ENCODE data around the gene FRMD4B. TPM values are rescaled to one million over a fixed set of nuclear protein-coding genes. Genes with fewer than 3 reads are reported as not detected.
"Not testable (repeated sequence)": the region's sequence is repeated elsewhere in the genome, so short reads cannot be mapped to it uniquely, and the experiment has no call there.

The FRMD4B gene
- total RNA-seq, 2 experiments from 2014 or later = not detected

- BruUV-seq (replicated peaks) = no TSS peak
- H3K4me3 ChIP-seq (ENCODE audit: low read depth, low read length, poor library complexity, severe bottlenecking) = no peak overlapping the region
- no peaks in the 10 kb centered on the region for H3K4me1 ChIP-seq (ENCODE audit: insufficient read depth, low read length, poor library complexity, severe bottlenecking)
- no peak for DNase-seq (ENCODE audit: low spot score)
- H3K79me2 ChIP-seq (ENCODE audit: insufficient read depth, low read depth, low read length) = no peaks in the 10 kb centered on the region
- no peaks in the 10 kb centered on the region for H3K9me3 ChIP-seq (ENCODE audit: low read length)
- no peaks in the 10 kb centered on the region for H3K9me2 ChIP-seq (ENCODE audit: insufficient read depth, low read length)
- intact Hi-C loops (cut with micrococcal nuclease; ENCODE audit: unreplicated experiment) = no loop called here
- CTCF ChIA-PET (ENCODE audit: unreplicated experiment) = no interaction called here
- no peak overlapping the region for H3K27ac ChIP-seq (ENCODE audit: low read depth, low read length, poor library complexity, severe bottlenecking)
- no peak for TF ChIP-seq EZH2phosphoT487 (IDR thresholded peaks at IDR 0.05; ENCODE audit: borderline replicate concordance, low read depth, low read length)
- TF ChIP-seq, protein P1, sequence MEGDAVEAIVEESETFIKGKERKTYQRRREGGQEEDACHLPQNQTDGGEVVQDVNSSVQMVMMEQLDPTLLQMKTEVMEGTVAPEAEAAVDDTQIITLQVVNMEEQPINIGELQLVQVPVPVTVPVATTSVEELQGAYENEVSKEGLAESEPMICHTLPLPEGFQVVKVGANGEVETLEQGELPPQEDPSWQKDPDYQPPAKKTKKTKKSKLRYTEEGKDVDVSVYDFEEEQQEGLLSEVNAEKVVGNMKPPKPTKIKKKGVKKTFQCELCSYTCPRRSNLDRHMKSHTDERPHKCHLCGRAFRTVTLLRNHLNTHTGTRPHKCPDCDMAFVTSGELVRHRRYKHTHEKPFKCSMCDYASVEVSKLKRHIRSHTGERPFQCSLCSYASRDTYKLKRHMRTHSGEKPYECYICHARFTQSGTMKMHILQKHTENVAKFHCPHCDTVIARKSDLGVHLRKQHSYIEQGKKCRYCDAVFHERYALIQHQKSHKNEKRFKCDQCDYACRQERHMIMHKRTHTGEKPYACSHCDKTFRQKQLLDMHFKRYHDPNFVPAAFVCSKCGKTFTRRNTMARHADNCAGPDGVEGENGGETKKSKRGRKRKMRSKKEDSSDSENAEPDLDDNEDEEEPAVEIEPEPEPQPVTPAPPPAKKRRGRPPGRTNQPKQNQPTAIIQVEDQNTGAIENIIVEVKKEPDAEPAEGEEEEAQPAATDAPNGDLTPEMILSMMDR (conservative IDR thresholded peaks at IDR 0.05; ENCODE audit: low read length) = no peak
- POLR2A ChIA-PET = no interaction called here
- H2AFZ ChIP-seq (ENCODE audit: low read length) = no peak overlapping the region
- H3K36me3 ChIP-seq (ENCODE audit: insufficient read depth, low read length) = no peaks in the 10 kb centered on the region
- no peak overlapping the region for H3K4me2 ChIP-seq (ENCODE audit: low read length)
- no peaks in the 10 kb centered on the region; the same call in 1 of the 2 replicates for H4K20me1 ChIP-seq (ENCODE audit: insufficient read depth, low read length)
Measured at GRCh38 chr3:69272556-69272955, 113.3 kb downstream of the FRMD4B start.

DNA sequence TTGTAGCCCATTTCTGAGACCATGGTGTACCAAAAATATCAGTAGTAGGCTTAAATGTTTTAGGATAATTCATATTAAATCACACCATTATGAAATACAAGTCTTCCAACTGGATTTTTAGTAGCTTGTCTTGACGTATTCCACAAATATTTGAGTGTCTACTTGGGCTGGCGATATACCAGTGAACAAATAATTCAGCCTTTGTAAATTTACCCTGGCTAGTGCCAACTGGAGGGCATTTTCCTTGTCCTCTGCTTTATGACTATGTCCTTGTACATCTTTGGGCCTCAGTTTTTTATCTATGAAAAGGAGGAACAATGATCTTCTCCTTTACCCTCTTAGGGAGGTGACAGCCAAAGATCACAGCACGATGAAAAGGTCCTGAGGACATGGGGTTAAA, 114.8 kb downstream of the FRMD4B start:
- TF ChIP-seq EZH2phosphoT487 (IDR thresholded peaks at IDR 0.05; ENCODE audit: borderline replicate concordance, low read depth, low read length) = no peak
- TF ChIP-seq, protein P1 (conservative IDR thresholded peaks at IDR 0.05; ENCODE audit: low read length) = no peak
- intact Hi-C loops (cut with micrococcal nuclease; ENCODE audit: unreplicated experiment) = no loop called here
- no peak for DNase-seq (ENCODE audit: low spot score)
- Histone ChIP-seq H4K20me1 (ENCODE audit: insufficient read depth, low read length) (no peaks in the 10 kb centered on the region; the same call in 1 of the 2 replicates), H3K4me2 (ENCODE audit: low read length) (no peak overlapping the region), H3K9me2 (ENCODE audit: insufficient read depth, low read length) (no peaks in the 10 kb centered on the region), H3K27ac (ENCODE audit: low read depth, low read length, poor library complexity, severe bottlenecking) (no peak overlapping the region), H3K4me3 (ENCODE audit: low read depth, low read length, poor library complexity, severe bottlenecking) (no peak overlapping the region), H3K36me3 (ENCODE audit: insufficient read depth, low read length) (no peaks in the 10 kb centered on the region), H3K9me3 (ENCODE audit: low read length) (no peaks in the 10 kb centered on the region), H3K79me2 (ENCODE audit: insufficient read depth, low read depth, low read length) (no peaks in the 10 kb centered on the region), H2AFZ (ENCODE audit: low read length) (no peak overlapping the region), H3K4me1 (ENCODE audit: insufficient read depth, low read length, poor library complexity, severe bottlenecking) (no peaks in the 10 kb centered on the region)
- ChIA-PET POLR2A (no interaction called here), CTCF (ENCODE audit: unreplicated experiment) (no interaction called here)
- BruUV-seq (replicated peaks) = no TSS peak

DNA sequence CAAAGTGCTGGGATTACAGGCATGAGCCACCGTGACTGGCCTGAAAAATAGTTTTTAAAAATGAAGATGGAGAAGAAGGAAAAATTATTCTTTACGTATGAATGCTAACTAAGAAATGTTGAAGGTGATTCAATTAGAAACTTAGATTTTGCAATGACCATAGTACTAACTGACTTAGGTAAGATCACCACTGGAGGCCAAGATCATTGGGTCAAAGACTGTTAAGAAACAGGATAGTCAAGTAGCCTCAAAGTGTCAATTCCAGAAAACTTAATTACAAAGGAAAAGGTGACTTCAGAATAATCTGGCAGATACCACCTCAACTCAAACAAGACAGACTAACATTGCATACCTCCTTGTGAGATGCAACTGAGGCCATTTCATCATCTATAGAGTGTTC, 119.3 kb downstream of the FRMD4B start:
- Histone ChIP-seq H3K79me2 (ENCODE audit: insufficient read depth, low read depth, low read length) (no peaks in the 10 kb centered on the region), H3K4me1 (ENCODE audit: insufficient read depth, low read length, poor library complexity, severe bottlenecking) (no peaks in the 10 kb centered on the region), H3K36me3 (ENCODE audit: insufficient read depth, low read length) (no peaks in the 10 kb centered on the region), H3K9me2 (ENCODE audit: insufficient read depth, low read length) (no peaks in the 10 kb centered on the region), H3K4me3 (ENCODE audit: low read depth, low read length, poor library complexity, severe bottlenecking) (no peak overlapping the region), H3K4me2 (ENCODE audit: low read length) (no peak overlapping the region), H3K27ac (ENCODE audit: low read depth, low read length, poor library complexity, severe bottlenecking) (no peak overlapping the region), H3K9me3 (ENCODE audit: low read length) (no peaks in the 10 kb centered on the region), H2AFZ (ENCODE audit: low read length) (no peak overlapping the region), H4K20me1 (ENCODE audit: insufficient read depth, low read length) (no peaks in the 10 kb centered on the region; the same call in 1 of the 2 replicates)
- ChIA-PET POLR2A (no interaction called here), CTCF (ENCODE audit: unreplicated experiment) (no interaction called here)
- no TSS peak for BruUV-seq (replicated peaks)
- TF ChIP-seq, protein P1 (conservative IDR thresholded peaks at IDR 0.05; ENCODE audit: low read length) = no peak
- TF ChIP-seq EZH2phosphoT487 (IDR thresholded peaks at IDR 0.05; ENCODE audit: borderline replicate concordance, low read depth, low read length) = no peak
- DNase-seq (ENCODE audit: low spot score) = no peak
- intact Hi-C loops (cut with micrococcal nuclease; ENCODE audit: unreplicated experiment) = no loop called here

DNA sequence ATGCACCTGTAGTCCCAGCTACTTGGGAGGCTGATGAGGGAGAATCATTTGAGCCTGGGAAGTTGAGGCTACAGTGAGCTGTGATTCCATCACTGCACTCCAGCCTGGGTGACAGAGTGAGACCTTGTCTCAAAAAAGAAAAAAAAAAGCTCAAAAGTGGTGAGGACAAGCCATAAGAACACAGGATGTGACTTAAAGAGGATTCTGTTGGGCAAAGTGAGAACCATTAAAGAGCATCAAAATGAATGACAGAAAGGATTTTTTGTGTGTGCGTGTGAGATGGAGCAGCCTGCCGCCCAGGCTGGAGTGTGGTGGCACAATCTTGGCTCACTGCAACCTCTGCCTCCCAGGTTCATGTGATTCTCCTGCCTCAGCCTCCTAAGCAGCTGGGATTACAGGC, 119.8 kb downstream of the FRMD4B start:
- DNase-seq (ENCODE audit: low spot score); H4K20me1 ChIP-seq (ENCODE audit: insufficient read depth, low read length); H3K4me3 ChIP-seq (ENCODE audit: low read depth, low read length, poor library complexity, severe bottlenecking); H3K27ac ChIP-seq (ENCODE audit: low read depth, low read length, poor library complexity, severe bottlenecking); H3K9me2 ChIP-seq (ENCODE audit: insufficient read depth, low read length); H3K9me3 ChIP-seq (ENCODE audit: low read length); POLR2A ChIA-PET; intact Hi-C loops (cut with micrococcal nuclease; ENCODE audit: unreplicated experiment); H2AFZ ChIP-seq (ENCODE audit: low read length); CTCF ChIA-PET (ENCODE audit: unreplicated experiment); H3K79me2 ChIP-seq (ENCODE audit: insufficient read depth, low read depth, low read length); BruUV-seq (replicated peaks); H3K36me3 ChIP-seq (ENCODE audit: insufficient read depth, low read length); H3K4me1 ChIP-seq (ENCODE audit: insufficient read depth, low read length, poor library complexity, severe bottlenecking); H3K4me2 ChIP-seq (ENCODE audit: low read length): not testable (repeated sequence)

All from OCI-LY7 (cell line).